Endothelial cell of umbilical vein (primary cell): ENCODE data around the gene CCDC146. TPM values are rescaled to one million over a fixed set of nuclear protein-coding genes. Genes with fewer than 3 reads are reported as not detected.
"Not testable (repeated sequence)": the region's sequence is repeated elsewhere in the genome, so short reads cannot be mapped to it uniquely, and the experiment has no call there.

Source experiments
- BruUV-seq: library from RNA; stranded (reverse); fragments of 400-500 nt; replicated peaks from 2 replicates; lab custom pipeline; 2021; lab: Mats Ljungman, UMichigan
- CTCF ChIA-PET: fragments of 300-600, 350-600 bp; sonication (Branson Sonifier 250); formaldehyde crosslinking; loops from one replicate; lab custom pipeline; 2021; ENCODE audit warnings: antibody characterized with exemption, inconsistent platforms; lab: Charles Lee
- POLR2A ChIA-PET: fragments of 300-600, 350-600 bp; sonication (Branson Sonifier 250); formaldehyde crosslinking; loops from one replicate; lab custom pipeline; 2021; ENCODE audit warnings: antibody characterized with exemption, inconsistent platforms; lab: Charles Lee
- DNase-seq: peaks from one replicate; pipeline ENCODE4 v3.0.0-alpha.2; 2011; ENCODE audit warnings: low read depth, low spot score
- FAIRE-seq: peaks from 2 replicates; lab custom pipeline; 2011; peaks lifted over from hg19 to GRCh38; lab: Jason Lieb, UNC
- H2AFZ ChIP-seq: 2 replicates; pipeline ENCODE4 v1.6.0; 2012; ENCODE audit warnings: low read depth, low read length, control low read depth, inconsistent platforms
- H3K27ac ChIP-seq: 2 replicates; pipeline ENCODE4 v1.5.1; 2011; ENCODE audit warnings: low read depth, mild to moderate bottlenecking, control low read depth, low read length, moderate library complexity; ENCODE audit not compliant: insufficient read depth
- H3K27me3 ChIP-seq, 2 experiments: 2 replicates each; pipeline versions ENCODE4 v1.6.0 to v1.6.1; 2011; ENCODE audit warnings: low read length in 2 of 2, mixed read lengths in 1 of 2; ENCODE audit not compliant: control insufficient read depth in 2 of 2, insufficient read depth in 2 of 2
- H3K36me3 ChIP-seq, 2 experiments: 2 replicates in 1 of 2; 3 replicates in 1 of 2; pipeline ENCODE4 v1.5.1; 2011; ENCODE audit warnings: low read length in 2 of 2, mild to moderate bottlenecking in 1 of 2, moderate library complexity in 1 of 2; ENCODE audit not compliant: control insufficient read depth in 2 of 2, insufficient read depth in 2 of 2; ENCODE audit errors: extremely low read depth in 1 of 2
- H3K4me1 ChIP-seq: 3 replicates; pipeline ENCODE4 v1.5.1; 2011; ENCODE audit warnings: mild to moderate bottlenecking, low read length; ENCODE audit not compliant: control insufficient read depth, insufficient read depth; ENCODE audit errors: extremely low read depth
- H3K4me2 ChIP-seq: 2 replicates; pipeline ENCODE4 v1.6.1; 2011; ENCODE audit warnings: low read length, control low read depth, mixed read lengths; ENCODE audit not compliant: insufficient read depth
- H3K4me3 ChIP-seq, 3 experiments: fragments of 200-600 bp in 1 of 3; sonication (generic), shearing (Covaris generic) in 1 of 3; replicated peaks in 1 of 3; 2 replicates each; pipeline ENCODE4 v1.5.1; 2011 to 2016; ENCODE audit warnings: control low read depth in 3 of 3, low read length in 3 of 3, mild to moderate bottlenecking in 2 of 3, inconsistent platforms in 1 of 3, low read depth in 1 of 3, moderate library complexity in 1 of 3; ENCODE audit not compliant: insufficient read depth in 1 of 3
- H3K79me2 ChIP-seq: 2 replicates; pipeline ENCODE4 v1.6.0; 2012; ENCODE audit warnings: low read length, inconsistent platforms; ENCODE audit not compliant: control insufficient read depth, insufficient read depth
- H3K9ac ChIP-seq: replicated peaks from 2 replicates; pipeline ENCODE3; 2011; ENCODE audit warnings: low read length, control low read depth; ENCODE audit not compliant: insufficient read depth; ENCODE audit errors: extremely low read depth
- H3K9me1 ChIP-seq: replicated peaks from 3 replicates; pipeline ENCODE4 v1.6.0; 2011; ENCODE audit warnings: mild to moderate bottlenecking, low read length; ENCODE audit not compliant: control insufficient read depth, insufficient read depth; ENCODE audit errors: extremely low read depth
- H3K9me3 ChIP-seq: replicated peaks from 2 replicates; pipeline ENCODE4 v1.5.1; 2012; ENCODE audit warnings: low read length, inconsistent platforms; ENCODE audit not compliant: control insufficient read depth, insufficient read depth
- H4K20me1 ChIP-seq: replicated peaks from 2 replicates; pipeline ENCODE3; 2011; ENCODE audit warnings: mild to moderate bottlenecking, low read length; ENCODE audit not compliant: control insufficient read depth, insufficient read depth; ENCODE audit errors: extremely low read depth
- EZH2 ChIP-seq: IDR thresholded peaks from 2 replicates; pipeline ENCODE4 v1.6.1; 2012; ENCODE audit warnings: borderline replicate concordance, low read depth, mild to moderate bottlenecking, moderate library complexity, low read length, inconsistent platforms; ENCODE audit not compliant: severe bottlenecking
- FOS ChIP-seq: IDR thresholded peaks from 2 replicates; pipeline ENCODE4 v1.6.1; 2011; ENCODE audit warnings: mild to moderate bottlenecking, low read length, moderate library complexity, borderline replicate concordance; ENCODE audit not compliant: insufficient read depth
- GATA2 ChIP-seq: IDR thresholded peaks from 2 replicates; pipeline ENCODE4 v1.7.0; 2011; ENCODE audit warnings: low read depth, mild to moderate bottlenecking, moderate library complexity, mixed read lengths, low read length; ENCODE audit not compliant: insufficient read length, insufficient read depth
- JUN ChIP-seq: IDR thresholded peaks from 2 replicates; pipeline ENCODE4 v1.6.1; 2011; ENCODE audit warnings: borderline replicate concordance, low read depth; ENCODE audit not compliant: insufficient read length, insufficient read depth
- MYC ChIP-seq: IDR thresholded peaks from one replicate; pipeline ENCODE4 v1.6.1; 2011; ENCODE audit warnings: mild to moderate bottlenecking, low read depth, low read length
- POLR2A ChIP-seq: IDR thresholded peaks from 2 replicates; pipeline ENCODE4 v1.6.1; 2012; ENCODE audit warnings: low read depth, mild to moderate bottlenecking, control low read depth, low read length
- POLR2AphosphoS5 ChIP-seq: IDR thresholded peaks from 2 replicates; pipeline ENCODE4 v1.6.1; 2012; ENCODE audit warnings: low read depth, mild to moderate bottlenecking, control low read depth, low read length, moderate library complexity; ENCODE audit not compliant: insufficient read depth
- dilution Hi-C: fragments of 300-500 bp; cut with MboI; formaldehyde crosslinking; loops from one replicate; pipeline ENCODE4 v1.15.0; 2019; ENCODE audit warnings: low sequenced_read_pairs; ENCODE audit not compliant: extremely low pct_ligation_motif_present
- intact Hi-C: fragments of 100-400 bp; cut with micrococcal nuclease; formaldehyde crosslinking; loops from one replicate; pipeline ENCODE4 v1.10.0; 2022
- polyA plus RNA-seq, 4 experiments: library from polyadenylated mRNA; depleted of rRNA in 3 of 4; stranded (reverse) in 3 of 4; unstranded in 1 of 4; fragments of >200 nt; gene quantifications; 2 replicates each; pipeline versions ENCODE4 v1.2.1 to v1.2.3, GENCODE V29; 2011 to 2012; ENCODE audit warnings: missing spikeins in 1 of 4
- total RNA-seq: library from RNA; stranded (reverse); gene quantifications from 2 replicates; pipeline ENCODE4 v1.2.3, GENCODE V29; 2021
- TF ChIP-seq, protein P1 (sequence below), 2 donors: IDR thresholded peaks; 1 replicate in 1 of 2; 2 replicates in 1 of 2; pipeline ENCODE4 v1.5.1; 2011; ENCODE audit warnings: low read length in 2 of 2, mild to moderate bottlenecking in 2 of 2, moderate library complexity in 2 of 2, control low read depth in 1 of 2, inconsistent platforms in 1 of 2, low read depth in 1 of 2; ENCODE audit not compliant: insufficient read depth in 1 of 2; ENCODE audit errors: extremely low read depth in 1 of 2
- TF ChIP-seq, protein P2 (sequence below): IDR thresholded peaks from 2 replicates; pipeline ENCODE4 v1.6.1; 2011; ENCODE audit not compliant: insufficient read depth, insufficient read length

Gene CCDC146
- total and polyA plus RNA-seq, 2 donors (not counting 3 experiments of a cell fraction or from before 2014, with no cell fraction given) = 0.65 to 2.2 TPM

DNA sequence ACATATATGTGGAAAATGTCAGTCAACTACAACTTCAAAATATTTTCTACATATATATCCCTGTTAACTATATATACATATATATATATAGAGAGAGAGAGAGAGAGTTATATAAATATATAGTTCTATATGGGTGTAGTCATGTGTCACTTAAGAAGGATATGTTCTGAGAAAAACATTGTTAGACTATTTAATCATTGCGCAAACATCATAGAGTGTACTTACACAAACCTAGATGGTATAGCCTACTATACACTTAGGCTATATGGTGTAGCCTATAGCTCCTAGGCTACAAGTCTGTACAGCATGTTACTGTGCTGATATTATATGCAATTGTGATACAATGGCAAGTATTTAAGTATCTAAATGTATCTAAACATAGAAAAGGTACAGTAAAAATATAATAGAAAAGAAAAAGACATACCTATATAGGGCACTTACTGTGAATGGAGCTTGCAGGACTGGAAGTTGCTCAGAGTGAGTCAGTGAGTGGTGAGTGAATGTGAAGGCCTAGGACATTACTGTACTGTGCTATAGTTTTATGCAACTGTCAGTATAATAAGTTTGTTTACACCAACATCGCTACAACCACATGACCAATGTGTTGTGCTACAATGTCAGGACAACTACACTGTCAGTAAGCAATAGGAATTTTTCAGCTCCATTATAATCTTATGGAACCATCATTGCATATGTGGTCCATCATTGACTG is 95.2 kb downstream of the CCDC146 start:
- Histone ChIP-seq H4K20me1 (no peaks in the 10 kb centered on the region), H3K4me3 (no peak overlapping the region), H3K27ac (no peak overlapping the region), H3K27me3 (peaks cover 0 to 4% of the 10 kb centered on the region in 2 experiments), H3K4me2 (no peak overlapping the region), H3K36me3 (no peaks in the 10 kb centered on the region), H3K9ac (no peak overlapping the region), H3K9me1 (no peaks in the 10 kb centered on the region), H2AFZ (no peak overlapping the region), H3K4me1 (no peaks in the 10 kb centered on the region), H3K79me2 (no peaks in the 10 kb centered on the region), H3K9me3 (no peaks in the 10 kb centered on the region)
- dilution Hi-C loops = no loop called here
- intact Hi-C loops = no loop called here
- DNase-seq = no peak
- no peak for FAIRE-seq
- TF ChIP-seq FOS (no peak), JUN (no peak), POLR2AphosphoS5 (no peak), POLR2A (no peak), EZH2 (no peak), GATA2 (no peak), MYC (no peak)
- TF ChIP-seq, protein P1, sequence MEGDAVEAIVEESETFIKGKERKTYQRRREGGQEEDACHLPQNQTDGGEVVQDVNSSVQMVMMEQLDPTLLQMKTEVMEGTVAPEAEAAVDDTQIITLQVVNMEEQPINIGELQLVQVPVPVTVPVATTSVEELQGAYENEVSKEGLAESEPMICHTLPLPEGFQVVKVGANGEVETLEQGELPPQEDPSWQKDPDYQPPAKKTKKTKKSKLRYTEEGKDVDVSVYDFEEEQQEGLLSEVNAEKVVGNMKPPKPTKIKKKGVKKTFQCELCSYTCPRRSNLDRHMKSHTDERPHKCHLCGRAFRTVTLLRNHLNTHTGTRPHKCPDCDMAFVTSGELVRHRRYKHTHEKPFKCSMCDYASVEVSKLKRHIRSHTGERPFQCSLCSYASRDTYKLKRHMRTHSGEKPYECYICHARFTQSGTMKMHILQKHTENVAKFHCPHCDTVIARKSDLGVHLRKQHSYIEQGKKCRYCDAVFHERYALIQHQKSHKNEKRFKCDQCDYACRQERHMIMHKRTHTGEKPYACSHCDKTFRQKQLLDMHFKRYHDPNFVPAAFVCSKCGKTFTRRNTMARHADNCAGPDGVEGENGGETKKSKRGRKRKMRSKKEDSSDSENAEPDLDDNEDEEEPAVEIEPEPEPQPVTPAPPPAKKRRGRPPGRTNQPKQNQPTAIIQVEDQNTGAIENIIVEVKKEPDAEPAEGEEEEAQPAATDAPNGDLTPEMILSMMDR (IDR thresholded peaks at IDR 0.05; ENCODE audit: extremely low read depth in 1 of 2, insufficient read depth in 1 of 2, low read depth in 1 of 2, low read length in 2 of 2) = no peak
- TF ChIP-seq, protein P2, sequence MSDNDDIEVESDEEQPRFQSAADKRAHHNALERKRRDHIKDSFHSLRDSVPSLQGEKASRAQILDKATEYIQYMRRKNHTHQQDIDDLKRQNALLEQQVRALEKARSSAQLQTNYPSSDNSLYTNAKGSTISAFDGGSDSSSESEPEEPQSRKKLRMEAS = no peak
- BruUV-seq = no TSS peak
- ChIA-PET CTCF (interaction anchor here (2.2 kb wide), 1 partner anchor 29 kb away, joined by 8 read pairs; no protein-coding TSS in a partner anchor), POLR2A (no interaction called here)

DNA sequence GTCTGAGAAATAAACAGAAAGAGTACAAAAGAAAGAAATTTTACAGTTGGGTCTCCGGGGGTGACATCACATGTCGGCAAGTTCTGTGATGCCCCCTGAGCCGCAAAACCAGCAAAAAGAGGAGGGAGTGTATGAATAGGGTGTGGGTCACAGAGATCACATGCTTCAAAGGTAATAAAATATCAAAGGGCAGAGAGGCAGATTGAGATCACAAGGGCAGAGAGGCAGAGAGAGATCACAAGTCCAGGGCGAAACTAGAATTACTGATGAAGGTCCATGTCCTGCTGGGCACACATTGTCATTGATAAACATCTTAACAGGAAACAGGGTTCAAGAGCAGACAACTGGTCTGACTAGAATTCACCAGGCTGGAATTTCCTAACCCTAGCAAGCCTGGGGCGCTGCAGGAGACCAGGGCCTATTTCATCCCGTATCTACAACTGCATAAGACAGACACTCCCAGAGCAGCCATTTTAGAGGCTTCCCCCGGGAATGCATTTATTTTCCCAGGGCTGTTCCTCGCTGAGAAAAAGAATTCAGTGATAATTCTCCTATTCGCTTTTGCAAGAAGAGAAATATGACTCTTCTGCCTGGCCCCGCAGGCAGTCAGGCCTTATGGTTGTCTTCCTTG is 97.4 kb downstream of the CCDC146 start:
- H3K9me1 ChIP-seq, FAIRE-seq, BruUV-seq, H3K9me3 ChIP-seq, intact Hi-C loops, dilution Hi-C loops, H3K4me2 ChIP-seq, H2AFZ ChIP-seq, H4K20me1 ChIP-seq, H3K9ac ChIP-seq, H3K4me3 ChIP-seq, DNase-seq, H3K27ac ChIP-seq, H3K27me3 ChIP-seq, POLR2A ChIA-PET, H3K79me2 ChIP-seq, H3K36me3 ChIP-seq, H3K4me1 ChIP-seq: not testable (repeated sequence)
- CTCF ChIA-PET = interaction anchor here (2.2 kb wide), 1 partner anchor 27 kb away, joined by 8 read pairs; no protein-coding TSS in a partner anchor
